NCI-H748 treated with DMSO at 0.1 percent for 48 hours (cell line): Measurements from ENCODE around the gene HDHD2.
"Not testable (repeated sequence)": the region's sequence is repeated elsewhere in the genome, so short reads cannot be mapped to it uniquely, and the experiment has no call there.

Source experiments
- DNase-seq: peaks from one replicate; lab custom pipeline; 2025; lab: John Stamatoyannopoulos, UW

HDHD2 gene, protein sequence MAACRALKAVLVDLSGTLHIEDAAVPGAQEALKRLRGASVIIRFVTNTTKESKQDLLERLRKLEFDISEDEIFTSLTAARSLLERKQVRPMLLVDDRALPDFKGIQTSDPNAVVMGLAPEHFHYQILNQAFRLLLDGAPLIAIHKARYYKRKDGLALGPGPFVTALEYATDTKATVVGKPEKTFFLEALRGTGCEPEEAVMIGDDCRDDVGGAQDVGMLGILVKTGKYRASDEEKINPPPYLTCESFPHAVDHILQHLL

DNA sequence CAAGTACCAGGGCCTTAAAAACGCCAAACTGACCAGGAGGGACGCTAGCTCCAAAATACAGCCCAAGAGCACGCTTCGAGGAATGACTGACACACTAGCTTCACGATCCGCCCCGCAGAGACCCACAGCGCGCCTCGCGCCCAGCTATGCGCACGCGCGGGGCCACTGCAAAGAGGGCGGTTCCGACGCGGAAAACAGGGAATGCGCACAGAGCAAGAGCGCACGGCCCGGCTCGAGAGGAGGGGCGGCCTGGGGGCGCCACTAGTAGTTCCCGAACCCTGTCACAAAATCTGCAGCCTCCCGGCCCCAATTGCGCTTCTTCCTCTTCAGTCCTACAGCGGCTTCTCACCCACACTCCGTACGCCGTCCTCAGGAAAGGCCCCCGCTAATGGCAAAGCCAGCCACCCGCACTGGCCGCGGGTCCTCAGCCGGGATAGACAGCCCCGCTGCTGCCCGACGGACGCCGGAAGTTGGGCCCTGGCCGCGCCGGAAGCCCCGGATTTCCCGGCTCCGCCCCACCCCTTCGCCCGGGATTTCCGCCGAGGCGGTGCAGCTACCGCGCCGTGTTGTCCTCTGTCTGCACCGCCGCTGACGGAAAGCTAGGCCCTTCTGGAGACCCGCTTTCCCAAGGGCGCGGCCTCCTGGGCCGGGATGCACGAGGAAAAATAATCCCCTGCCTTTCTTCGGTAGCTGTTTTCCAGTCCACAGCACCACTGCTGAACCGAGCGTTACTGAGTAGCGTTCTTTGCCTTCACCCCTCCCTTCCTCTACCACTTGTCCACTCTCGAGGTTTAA lies at the start of gene HDHD2:
Gene HDHD2, minus strand, starts transcription at position 472 of the 795 bp plus-strand sequence. CDS start 14,061 bp downstream, outside the sequence.
- DNase-seq: peak; percentile 61

DNA sequence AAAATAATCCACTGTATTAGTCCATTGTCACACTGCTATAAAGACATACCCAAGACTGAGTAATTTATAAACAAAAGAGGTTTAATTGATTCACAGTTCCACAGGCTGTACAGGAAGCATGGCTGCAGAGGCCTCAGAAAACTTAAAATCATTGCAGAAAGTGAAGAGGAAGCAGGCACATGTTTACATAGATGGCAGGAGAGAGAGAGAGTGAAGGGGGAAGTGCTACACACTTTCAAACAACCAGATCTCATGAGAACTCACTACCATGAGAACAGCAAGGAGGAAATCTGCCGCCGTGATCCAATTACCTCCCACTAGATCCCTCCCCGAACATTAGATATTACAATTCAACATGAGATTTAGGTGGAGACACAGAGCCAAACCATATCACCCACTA lies 45.7 kb upstream of the HDHD2 start:
- not testable (repeated sequence) for DNase-seq

DNA sequence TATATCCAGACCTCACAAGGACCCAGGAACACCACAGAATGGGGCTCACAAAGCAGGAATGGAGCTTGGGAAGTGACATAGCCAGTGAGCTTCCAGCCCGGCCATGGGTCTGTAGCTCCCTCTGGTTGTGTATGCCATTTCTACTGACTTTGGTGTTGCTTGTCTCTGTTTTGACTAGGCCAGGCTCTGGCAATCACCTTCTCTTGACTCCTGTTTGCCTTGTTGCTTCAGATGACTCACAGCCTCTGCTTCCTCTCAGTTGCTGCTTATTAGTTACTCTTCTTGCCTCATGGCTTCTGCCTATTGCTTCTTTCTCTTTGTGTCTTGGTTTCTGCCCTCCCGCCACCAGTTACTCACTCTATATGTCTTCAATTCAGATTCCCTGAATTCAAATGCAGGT lies 41.7 kb upstream of the HDHD2 start:
- DNase-seq: no peak

DNA sequence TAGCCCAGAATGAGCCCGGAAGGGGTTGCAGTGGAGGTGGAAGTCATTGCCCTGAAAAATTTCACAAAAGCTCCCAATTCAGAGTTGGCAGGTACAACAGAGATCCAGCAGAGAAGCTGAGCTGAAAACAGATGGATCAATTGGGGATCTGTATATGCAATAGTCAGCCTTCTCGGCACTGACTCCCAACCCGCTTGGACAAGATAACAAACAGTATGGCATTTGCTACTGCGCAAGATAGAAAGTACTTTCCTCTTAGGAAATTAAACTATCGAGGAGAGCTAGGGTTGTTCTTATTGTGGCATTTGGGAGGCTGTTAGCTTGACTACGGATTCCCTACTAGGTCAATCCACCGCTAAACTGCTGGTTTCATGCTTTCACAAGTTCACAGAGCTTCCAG lies 37.4 kb upstream of the HDHD2 start:
- DNase-seq: no peak

DNA sequence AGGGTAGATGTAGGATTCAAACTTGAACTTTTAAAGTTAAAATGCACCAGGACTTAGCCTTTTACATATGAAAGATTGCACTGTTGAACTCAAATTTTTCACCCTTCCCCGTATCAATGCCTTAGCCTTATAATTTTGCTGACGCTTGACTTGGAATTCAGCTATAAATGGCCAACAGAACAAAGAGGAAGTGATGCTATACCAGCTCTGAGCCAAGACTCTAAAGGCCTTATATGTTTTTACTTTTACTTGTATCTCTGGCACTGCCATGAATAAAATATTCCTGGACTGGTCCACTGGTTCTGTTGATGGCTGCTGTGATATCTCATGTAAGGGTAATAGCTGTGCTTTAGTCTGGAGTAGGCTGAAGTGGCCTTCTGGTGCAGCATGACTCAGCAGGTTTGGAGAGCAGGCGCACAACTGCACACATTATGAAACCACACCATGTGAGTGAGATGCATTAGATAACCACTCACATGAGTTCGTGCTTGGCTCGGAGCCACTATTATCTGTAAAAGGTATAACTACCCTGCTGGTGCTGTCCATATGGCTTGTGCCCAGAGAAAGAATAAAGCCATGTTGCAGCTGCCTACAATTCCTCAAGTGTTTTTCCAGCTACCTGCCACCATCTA lies 34.2 kb upstream of the HDHD2 start:
- DNase-seq: no peak

DNA sequence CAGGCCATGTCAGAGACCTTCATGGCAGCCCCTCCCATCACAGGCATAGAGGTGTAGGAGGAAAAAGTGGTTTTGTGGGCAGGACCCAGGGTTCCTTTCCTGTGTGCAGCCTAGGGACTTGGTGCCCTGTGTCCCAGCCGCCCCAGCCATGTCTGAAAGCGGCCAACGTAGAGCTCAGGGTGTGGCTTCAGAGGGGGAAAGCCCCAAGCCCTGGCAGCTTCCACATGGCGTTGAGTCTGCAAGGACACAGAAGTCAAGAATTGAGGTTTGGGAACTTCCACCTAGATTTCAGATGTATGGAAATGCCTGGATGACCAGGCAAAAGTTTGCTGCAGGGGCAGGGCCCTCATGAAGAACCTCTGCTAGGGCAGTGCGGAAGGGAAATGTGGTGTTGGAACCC lies 31.9 kb upstream of the HDHD2 start:
- not testable (repeated sequence) for DNase-seq

DNA sequence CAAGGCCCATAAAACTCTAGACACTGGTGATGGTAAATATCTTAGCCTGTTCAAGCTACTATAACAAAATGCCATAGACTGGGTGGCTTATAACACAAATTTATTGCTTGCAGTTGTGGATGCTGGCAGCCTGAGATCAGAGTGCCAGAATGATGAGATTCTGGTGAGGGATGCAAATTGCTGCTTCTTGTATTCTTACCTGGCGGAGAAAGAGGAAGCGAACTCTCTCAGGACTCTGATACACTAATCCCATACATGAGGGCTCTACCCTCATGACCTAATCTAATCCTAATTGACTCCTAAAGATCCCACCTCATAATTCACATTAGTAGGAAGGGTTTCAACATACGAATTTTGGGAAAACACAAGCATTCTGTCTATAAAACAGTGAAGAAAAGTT lies 30.5 kb upstream of the HDHD2 start:
- DNase-seq: no peak

DNA sequence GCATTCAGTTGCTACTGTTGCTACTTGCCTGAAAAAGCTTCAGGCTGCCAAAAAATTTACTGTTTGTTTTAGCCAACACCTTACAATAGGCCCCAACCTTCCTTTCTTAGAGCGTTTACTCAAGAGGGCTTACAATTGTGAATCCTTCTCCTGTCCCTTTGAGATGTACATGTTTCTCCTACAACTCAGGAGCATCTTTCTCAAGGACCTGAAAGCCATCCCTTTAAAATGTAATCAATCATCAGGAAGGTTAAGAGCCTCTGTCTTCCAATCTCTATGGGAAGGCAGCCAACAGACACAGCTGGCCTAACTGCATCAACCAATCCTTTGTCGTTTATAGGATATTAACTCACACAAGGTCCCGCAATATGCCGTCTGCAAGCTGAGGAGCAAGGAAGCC lies 29.2 kb upstream of the HDHD2 start:
- DNase-seq: no peak

DNA sequence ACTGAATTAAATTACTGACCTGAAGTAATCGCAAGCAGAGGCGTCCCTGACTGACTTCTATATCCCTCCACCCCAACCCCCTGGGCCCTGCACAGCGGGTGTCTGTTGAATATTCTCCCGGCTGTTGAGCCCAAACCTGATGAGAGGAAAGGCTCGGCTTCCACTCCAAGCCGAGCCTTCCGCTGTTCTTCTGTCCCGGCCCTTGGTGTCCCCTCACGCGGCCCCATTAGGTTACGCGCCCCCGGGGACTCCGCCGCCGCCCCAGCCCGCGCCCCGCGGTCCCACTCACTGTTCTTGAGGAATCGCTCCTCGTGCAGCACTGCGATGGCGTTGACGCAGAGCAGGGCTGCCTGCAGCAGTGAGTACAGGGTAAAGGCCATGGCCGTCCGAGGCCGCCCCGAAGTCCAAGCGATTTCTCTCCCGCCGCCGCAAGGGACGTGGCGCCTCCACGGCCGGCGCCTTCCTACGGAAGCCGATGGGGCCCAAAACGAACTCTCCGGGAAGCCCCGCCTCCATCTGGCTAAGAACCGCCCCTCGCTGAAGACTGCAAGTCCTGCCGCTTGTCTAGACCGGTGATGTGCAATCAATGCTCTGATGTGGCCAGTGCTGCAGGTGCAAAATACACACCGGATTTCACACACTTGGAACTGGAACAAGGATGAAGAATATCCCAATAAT lies 25.7 kb upstream of the HDHD2 start, which contains the start of gene IER3IP1:
Gene IER3IP1, minus strand, starts transcription at position 467 of the 678 bp plus-strand sequence. Its CDS starts 87 bp downstream, at position 380.
- peak; percentile 88 for DNase-seq

DNA sequence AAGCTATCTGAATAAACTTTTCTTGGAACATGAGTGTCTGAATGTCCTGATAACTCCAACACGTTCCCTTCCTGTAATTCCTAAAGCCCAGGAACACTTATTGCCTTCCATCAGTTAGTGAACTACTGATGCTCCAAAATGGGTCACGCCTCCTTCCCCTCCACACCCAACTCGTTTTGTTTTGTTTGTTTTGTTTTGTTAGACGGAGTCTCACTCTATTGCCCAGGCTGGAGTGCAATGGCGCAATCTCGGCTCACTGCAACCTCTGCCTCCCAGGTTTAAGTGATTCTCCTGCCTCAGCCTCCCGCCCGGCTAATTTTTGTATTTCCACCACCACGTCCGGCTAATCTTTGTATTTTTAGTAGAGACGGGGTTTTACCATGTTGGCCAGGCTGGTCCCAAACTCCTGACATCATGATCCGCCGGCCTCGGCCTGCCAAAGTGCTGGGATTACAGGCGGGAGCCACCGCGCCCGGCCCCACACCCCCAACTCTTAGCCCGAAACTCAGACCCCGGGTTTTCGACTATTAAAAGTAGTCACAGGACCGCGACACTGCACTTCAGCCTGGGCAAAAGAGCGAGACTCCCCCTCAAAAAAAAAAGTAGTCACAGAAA lies 25.1 kb upstream of the HDHD2 start:
- no peak for DNase-seq

DNA sequence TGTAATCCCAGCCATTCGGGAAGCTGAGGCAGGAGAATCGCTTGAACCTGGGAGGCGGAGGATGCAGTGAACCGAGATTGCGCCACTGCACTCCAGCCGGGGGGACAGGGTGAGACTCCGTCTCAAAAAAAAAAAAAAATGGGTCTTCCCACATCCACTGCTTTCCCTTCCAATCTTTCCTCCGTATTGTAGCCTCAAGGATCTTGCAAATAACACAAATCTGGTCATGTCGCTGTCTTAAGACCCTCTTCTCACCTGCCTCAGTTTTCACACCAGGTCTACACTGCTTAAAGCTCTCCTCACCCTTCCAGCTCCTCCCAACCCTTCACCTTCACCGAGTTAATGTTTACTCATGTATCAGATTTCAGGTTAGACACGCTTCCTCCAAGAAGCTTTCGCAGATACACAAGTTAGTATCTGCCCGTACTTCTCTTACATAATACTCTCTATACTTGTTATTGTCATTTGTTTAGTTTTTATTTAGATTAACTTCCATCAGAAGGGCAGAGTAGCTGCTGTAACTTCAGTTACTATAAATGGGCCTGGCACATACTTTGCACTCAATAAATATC lies 24.3 kb upstream of the HDHD2 start:
- DNase-seq: no peak

DNA sequence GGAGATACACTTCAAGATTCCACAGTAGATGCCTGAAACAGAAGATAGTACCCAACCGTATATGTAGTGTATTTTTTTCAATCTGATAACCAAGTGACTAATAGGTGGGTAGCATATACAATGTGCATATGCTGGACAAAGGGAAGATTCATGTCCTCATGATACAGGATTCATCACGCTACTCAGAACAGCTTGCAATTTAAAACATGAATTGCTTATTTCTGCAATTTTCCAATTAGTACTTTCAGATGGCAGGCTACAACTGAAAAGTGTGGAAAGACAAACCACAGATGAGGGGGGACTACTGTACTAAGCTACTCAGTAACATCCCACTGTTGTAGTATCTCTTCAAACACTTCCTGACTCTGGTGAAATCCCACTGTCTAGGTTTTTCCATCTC lies 22.2 kb upstream of the HDHD2 start:
- DNase-seq: no peak

DNA sequence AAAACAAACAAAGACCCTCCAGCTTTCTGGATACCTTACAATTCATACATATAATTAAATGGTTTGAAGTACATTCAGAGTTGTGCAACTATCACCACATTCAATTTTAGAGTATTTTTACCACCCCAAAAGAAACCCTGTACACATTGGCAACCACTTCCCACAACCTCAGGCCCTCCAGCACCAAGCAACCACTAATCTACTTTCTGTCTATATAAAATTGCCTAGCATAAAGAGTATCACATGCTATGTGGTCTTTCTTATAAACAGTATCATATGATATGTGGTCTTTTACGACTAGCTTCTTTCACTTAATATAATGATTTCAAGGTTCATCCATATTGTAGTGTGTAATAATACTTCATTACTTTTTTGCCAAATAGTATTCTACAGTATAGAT lies 18.6 kb upstream of the HDHD2 start:
- DNase-seq: no peak

DNA sequence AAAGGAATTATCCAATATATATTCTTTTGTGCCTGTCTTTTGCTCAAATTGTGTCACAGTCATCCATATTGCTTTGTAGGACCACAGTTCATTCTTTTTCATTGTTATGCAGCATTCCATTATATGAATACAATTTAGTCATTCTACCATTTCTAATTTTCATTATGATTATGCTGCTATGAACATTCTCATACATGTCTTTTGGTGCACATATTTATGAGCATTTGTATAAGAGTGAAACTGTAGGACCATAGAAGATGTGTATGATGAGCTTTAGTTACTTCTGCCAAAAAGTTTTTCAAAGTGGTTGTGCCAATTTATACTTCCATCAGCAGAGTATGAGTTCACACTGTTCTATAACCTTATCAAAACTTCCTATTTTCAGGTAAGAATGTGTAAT lies 18.2 kb upstream of the HDHD2 start:
- DNase-seq: no peak

DNA sequence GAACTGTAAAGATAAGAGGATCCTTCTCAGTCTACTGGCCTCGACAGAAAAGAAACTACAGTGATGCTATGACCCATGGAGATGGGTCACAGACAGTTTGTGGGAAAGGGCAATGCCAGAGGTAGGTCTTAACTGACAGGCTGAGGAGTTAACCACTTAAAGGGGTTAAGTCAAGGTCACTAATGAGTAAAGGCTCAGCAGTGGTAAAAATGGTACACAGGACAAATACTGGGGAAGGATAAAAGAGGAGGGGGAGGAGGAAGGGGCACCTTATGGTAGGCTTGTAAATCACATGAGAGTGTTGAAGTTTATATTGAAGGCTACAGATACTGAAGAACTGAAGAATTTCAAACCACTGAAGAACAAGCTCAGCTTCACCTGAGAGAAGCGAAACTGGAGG lies 16.0 kb upstream of the HDHD2 start:
- no peak for DNase-seq

DNA sequence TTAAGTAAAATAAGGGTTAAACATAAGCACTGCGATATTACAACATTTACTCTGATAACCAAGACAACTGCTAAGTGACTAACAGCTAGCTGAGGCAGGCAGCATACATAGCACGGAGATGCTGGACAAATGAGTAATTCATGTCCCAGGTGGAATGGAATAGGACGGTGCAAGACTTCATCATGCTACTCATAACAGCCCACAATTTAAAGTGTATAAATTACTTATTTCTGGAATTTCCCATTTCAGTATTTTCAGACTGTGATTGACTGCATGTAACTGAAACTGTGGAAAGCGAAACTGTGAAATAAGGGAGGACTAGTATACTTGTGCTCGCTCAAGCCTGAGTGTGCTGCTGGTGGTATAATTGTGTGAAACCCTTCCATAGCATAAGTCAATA lies 12.9 kb upstream of the HDHD2 start:
- DNase-seq: no peak

DNA sequence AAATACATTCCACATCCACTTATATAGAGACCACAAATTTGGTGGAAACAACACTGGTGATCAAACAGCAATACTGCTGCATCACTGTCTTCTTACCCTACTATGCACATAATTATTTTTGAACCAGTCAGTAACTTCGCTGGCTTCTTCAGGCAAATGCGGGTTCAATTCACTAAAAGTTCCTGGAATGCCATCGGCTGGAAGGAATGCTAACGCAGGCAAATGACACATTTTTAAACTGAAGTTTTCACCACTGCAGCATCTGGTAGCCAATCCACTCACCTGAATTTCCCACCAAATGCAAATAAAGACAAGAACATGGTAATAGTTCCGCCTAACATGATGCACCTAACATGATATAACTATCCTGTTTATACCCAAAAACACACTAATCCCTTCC lies 10.0 kb upstream of the HDHD2 start:
- no peak for DNase-seq

DNA sequence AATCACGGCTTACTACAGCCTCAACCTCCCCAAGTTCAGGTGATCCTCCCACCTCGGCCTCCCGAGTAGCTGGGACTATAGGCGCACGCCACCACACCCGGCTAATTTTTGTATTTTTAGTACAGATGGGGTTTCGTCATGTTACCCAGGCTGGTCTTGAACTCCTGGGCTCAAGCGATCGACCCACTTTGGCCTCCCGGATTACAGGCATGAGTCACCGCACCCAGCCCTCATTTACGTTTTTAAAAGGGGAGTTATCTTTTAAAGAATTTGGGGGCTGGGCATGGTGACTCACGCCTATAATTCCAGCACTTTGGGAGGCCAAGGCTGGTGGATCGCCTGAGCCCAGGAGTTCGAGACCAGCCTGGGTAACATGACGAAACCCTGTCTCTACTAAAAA lies 8.1 kb upstream of the HDHD2 start:
- DNase-seq: not testable (repeated sequence)

DNA sequence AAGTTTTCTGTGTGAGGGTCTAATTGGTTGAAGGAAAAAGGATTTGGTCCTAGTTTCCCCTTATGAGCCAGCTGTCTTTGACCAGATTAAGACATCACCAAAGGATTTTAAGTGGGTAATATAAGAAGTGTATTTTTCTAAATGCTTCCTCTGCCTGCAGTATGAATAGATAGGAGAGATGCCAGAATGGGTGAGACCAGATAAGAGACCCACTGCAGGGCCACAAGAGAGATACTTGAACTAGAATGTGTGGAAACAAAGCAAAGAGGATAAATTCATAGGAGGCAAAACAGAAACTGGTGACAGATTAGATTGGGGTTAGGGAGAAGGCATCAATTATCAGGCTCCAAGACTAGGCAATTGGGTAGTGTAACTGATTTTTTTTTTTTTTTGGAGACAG lies 1.1 kb upstream of the HDHD2 start:
- DNase-seq: no peak

DNA sequence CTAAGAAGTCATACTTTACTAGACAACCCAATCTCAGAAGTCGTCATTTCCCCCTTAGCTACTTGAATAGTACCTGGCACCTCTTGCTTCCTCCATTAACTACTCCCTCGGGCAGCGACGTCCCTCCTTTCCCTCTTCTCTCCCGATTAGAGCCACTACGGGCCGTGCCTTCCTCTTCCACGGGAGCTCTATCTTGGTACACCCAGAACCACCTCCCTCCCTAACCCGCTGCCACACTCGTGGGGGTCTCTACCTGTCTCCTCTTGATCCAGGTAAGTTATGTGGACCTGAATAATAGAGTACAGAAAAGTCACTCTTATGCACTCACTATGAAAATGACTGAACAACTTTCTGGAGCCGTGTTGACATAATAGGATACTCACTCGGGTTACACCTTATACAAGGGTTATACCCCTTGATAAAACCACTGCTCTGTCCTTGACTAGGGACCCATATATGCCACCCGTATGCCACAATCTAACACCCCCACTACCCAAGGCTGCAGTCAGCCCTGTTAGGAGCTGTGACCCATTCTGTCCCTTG lies 595 bp upstream of the HDHD2 start:
- DNase-seq: no peak

DNA sequence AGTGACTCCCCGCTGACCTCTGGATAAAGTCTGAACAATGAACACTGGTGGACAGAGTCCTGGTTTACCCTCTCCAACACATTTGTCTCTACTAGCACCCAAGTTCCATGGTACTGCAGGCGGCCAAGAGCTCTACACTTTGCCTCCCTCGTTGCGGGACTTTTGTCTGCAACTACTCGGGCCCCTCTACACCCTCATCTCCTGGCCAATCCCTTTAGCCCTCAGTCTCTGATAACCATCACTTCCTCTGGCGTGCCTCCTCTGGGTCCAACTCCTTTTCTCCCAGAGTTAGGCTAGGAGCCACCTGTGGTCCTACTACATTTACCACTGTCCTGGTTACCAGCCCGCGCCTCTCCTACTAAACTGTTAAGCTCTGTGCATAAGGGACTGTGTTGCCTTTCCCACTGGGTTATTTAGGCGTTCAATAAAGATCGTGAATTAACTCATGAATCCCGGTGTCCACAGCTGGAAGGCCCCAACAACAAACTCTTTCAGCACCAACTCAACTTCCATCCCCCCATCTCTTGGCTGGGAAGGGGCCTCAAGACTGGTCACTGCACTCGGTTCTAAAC lies 757 bp downstream of the HDHD2 start:
- no peak for DNase-seq
